T-helper 1 cell treated with Interleukin-12 subunit alpha and Interleukin-12 subunit beta and Interleukin-4 antibody, amounts not matched to agents 30 ng/mL and 1 ng/mL, for 36 hours (primary cell): ENCODE results near the gene KIF5C. TPM values are rescaled to one million over a fixed set of nuclear protein-coding genes. Genes with fewer than 3 reads are reported as not detected.

Experiments
- intact Hi-C: fragments of 100-400 bp; cut with micrococcal nuclease; formaldehyde crosslinking; loops from one replicate; pipeline ENCODE4 v1.15.1; 2024
- total RNA-seq: library from RNA; stranded (reverse); gene quantifications from 2 replicates; pipeline ENCODE4 v1.2.3, GENCODE V29; 2022

KIF5C gene
- total RNA-seq, 1 donor from 2014 or later: 18.3 TPM

DNA sequence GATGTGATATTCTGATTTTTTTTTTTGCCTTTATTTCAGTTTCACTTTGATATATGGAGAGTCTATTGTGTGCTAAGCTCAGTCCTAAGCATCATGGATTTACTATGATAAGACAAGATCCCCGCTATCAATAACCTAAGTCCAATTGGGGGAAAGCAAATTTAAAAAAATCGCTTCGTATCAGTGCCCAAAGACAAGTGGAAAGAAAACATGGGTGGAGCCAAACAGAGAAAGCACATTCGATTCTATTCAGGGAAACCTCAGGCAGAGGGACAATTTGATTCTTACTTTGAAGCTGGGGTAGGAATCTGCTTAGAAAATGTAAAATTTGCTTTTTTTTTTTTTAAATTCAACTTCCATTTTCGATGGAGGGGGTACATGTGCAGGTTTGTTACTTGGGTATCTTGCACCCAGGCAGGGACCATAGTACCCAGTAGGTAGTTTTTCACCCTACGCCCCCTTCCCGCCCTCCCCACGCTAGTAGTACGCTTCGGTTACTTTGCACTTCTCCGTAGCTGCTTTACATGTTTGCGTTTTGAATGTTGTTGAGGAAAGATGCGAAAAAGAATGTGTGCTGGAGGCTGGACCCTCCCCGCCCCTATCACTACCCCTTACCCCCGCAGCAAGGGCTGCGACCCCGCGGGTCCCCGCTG, 12.4 kb downstream of the KIF5C start:
- intact Hi-C loops: loop anchor here (1.0 kb wide), 1 partner anchor 11 kb away; no protein-coding TSS in a partner anchor

GRCh38 chr2:148888003-148888501, 13.0 kb downstream of the KIF5C start:
- intact Hi-C loops: no loop called here

GRCh38 chr2:148888986-148889385, 14.0 kb downstream of the KIF5C start:
- intact Hi-C loops: no loop called here

DNA sequence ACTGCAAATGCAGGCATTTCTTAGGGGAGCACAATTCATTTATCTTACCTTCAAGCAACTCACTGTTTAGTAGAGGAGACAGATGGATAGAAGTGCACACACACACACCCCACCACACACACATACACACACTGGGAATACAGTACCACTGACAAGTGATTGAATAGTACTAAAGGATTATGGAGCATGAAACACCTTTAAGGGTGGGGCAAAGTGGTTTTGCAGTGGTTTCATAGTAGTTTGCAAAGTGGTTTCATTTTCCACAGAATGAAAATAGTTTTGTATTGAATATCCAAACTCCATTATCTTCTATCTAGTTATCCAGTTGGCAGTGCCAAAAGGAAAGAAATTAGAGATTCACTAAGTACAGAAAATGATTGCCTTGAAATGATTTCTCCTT, 18.9 kb downstream of the KIF5C start:
- intact Hi-C loops: loop anchor here (2.0 kb wide), 1 partner anchor 33 kb away; no protein-coding TSS in a partner anchor

DNA sequence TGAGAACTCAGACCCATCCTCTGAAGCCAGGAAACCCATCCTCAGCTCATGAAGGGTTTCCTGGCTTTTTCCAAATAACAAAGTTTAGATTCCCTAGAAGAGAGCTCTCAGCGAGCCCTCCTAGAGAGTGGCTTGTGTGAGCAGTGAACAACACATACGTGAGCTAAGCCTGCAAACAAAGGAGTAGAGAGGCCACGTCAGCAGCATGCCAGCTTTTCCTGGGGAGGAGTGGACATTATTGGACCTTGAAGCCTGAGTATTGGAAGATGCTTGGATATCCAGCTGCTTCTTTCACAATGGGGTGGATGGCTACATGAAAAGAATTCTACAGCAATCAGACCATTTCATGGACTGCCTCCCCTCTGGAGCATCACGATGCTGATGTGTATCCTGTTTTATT, 21.1 kb downstream of the KIF5C start:
- intact Hi-C loops: no loop called here

GRCh38 chr2:148899638-148900318, 24.8 kb downstream of the KIF5C start:
- intact Hi-C loops: no loop called here

- intact Hi-C loops: no loop called here
Observed at GRCh38 chr2:148900350-148900837, 25.4 kb downstream of the KIF5C start.

DNA sequence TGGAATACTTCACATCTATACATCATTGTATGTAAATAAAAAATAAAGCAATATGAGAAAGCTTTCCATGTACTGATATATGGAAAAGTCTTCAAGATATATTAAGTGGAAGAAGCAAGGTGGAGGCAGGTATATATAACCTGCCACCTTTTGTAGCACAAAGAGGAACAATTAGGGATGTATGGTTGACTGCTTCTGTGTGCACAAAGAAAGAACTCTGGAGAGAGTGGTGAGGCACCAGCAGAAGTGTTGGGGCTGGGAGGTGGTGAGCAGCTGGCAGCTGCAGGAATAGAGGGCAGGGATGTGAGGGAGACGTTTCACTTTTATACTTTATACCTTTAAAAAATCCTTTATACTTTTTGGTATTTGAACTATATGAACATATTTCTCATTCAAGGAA, 26.1 kb downstream of the KIF5C start:
- intact Hi-C loops: no loop called here

DNA sequence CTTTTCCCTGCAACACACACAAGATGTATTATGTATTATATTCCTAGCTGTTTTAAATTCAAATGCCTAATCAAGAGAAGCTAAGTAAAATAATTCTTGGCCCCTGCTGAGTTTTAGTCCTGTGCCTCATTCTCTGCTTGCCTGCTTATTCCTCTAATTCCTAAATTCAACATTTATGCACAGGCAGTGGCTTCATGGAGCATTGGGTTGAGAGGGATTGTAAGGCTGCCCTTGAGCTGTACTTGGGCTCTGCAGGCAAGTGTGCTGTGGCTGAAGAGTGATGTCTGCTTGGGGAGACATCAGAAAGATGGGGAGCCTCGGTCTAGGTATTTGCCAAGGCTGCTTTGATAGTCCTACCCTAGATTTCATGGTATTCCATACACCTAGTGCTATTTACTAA, 27.8 kb downstream of the KIF5C start:
- intact Hi-C loops: no loop called here

DNA sequence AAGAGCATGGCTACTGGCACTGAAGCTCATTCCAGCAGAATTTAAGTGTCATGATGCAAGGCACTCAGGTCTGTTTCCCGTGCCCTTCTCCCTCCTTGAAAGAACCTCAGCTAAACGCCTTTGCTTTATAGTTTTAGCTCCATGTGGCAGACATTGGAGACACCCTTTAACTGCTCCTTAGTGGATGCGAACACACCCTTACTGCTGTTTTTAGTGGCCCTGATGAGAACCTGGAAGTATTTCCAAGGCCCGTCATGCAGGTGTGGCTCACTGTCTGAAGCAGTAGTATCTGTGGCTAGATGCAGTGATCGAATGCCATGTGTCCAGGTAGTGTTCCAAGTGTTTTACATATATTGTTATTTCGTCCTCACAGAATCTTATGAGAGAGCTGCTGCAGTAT, 28.3 kb downstream of the KIF5C start:
- intact Hi-C loops: no loop called here

- intact Hi-C loops: no loop called here
Observed at GRCh38 chr2:148903979-148904378, 29.0 kb downstream of the KIF5C start.

DNA sequence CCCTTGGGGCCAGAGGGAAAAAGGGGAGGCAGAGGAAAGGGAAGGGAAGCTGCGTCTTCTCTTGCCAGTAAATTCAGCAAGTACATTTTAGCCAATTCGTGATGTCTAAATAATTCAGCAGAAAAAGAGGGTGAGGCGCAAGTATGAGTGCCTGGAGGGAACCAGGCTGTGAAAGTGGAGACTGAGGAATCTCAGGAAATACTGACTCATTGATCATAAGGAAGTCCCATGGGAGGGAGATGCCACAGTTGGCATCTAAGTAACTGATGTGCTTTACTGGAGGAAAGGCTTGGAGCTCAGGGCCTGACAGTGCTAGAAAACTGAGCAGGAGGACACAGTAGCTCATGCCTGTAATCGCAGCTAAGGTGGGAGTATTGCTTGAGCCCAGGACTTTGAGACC, 31.1 kb downstream of the KIF5C start:
- intact Hi-C loops: no loop called here

- intact Hi-C loops: no loop called here
Observed at GRCh38 chr2:148907085-148907785, 32.2 kb downstream of the KIF5C start.

- intact Hi-C loops: no loop called here
Observed at GRCh38 chr2:148909114-148909513, 34.1 kb downstream of the KIF5C start.

GRCh38 chr2:148913061-148913460, 38.0 kb downstream of the KIF5C start:
- intact Hi-C loops: no loop called here

GRCh38 chr2:148913492-148913891, 38.5 kb downstream of the KIF5C start:
- intact Hi-C loops: no loop called here

DNA sequence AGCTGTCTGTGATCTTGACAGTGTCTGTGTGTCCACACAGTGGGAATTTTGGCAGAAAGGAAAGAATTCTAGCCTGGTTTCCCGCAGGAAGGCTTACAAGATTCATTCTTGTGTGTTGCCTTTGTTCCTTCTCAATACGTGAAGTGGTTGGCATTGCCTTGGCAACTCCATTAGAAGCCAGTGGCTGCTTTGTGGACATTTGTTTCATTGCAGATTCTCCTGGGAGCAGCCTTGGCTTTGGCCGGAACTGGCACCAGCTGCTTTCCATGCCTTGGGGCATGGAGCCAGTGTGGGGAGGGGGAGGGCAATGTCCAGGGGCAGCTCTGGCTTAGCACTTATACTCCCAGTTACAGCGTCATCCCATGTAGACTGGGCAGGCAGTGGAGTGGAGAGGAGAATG, 39.4 kb downstream of the KIF5C start:
- intact Hi-C loops: no loop called here

DNA sequence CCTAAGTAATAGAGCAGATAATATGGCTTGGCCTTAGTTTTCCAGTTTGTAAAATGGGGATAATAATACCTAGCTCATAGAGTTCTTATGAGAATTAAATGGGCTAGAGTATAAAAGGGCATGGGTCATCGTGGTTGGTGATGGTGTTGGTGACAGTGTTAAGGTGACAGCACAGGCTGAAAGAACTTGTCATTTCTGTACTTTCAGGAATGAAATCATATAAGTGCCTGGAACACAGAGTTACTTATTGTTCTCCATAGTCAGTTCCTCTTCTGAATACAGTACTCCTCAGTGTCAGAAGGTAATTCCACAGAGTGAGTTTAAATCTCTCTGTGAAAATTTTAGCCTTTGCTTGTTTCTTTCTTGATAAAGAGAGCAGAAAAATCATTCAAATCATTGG, 42.4 kb downstream of the KIF5C start:
- intact Hi-C loops: no loop called here

GRCh38 chr2:148918554-148918953, 43.5 kb downstream of the KIF5C start:
- intact Hi-C loops: no loop called here

DNA sequence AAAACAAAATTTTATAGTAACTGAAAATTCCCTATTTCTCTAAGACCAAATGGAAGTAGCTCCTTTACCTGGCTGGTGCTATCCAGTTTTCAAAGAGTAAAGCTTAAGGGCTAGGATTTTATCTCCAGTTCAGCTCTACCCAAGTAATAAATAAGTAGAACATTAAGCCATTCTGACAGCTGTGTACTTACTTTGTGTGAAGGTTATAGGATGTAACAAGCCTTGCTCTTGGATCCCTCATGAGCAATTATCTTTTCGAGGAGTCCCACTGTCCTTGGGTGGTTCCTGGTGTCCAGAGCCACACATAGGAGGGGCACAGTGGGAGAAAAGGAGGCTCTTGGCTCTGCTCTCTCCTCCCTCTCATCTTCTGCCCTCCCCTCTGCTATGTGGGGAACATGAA, 45.5 kb downstream of the KIF5C start:
- intact Hi-C loops: no loop called here

GRCh38 chr2:148922062-148922461, 47.0 kb downstream of the KIF5C start:
- intact Hi-C loops: no loop called here
